ENCODE results near the gene SMG6. TPM values are rescaled to one million over a fixed set of nuclear protein-coding genes. Genes with fewer than 3 reads are reported as not detected.

Gene SMG6
- polyA plus RNA-seq, 1 experiment: 27.3 TPM

GRCh38 chr17:2214929-2215615, 88.5 kb downstream of the SMG6 start:
- peak overlapping the region; percentile 23 for H3K4me3 ChIP-seq (ENCODE audit: low read depth, low read length)
- DNase-seq (ENCODE audit: low read depth, low spot score): no peak
- CTCF ChIA-PET: interaction anchor here (0.9 to 1.1 kb wide), 3 partner anchors 9 to 157 kb away, joined by 3 to 4 read pairs (median 3); no protein-coding TSS in a partner anchor
- no peaks in the 10 kb centered on the region for H3K27me3 ChIP-seq (ENCODE audit: control insufficient read depth, insufficient read depth, low read length)
- POLR2A ChIA-PET: interaction anchor here (0.6 to 3.9 kb wide), 10 partner anchors 30 to 156 kb away, joined by 3 to 23 read pairs (median 8); no protein-coding TSS in a partner anchor
- H3K27ac ChIP-seq (ENCODE audit: low read depth, low read length): peak overlapping the region; percentile 100
- TF ChIP-seq, protein P1, sequence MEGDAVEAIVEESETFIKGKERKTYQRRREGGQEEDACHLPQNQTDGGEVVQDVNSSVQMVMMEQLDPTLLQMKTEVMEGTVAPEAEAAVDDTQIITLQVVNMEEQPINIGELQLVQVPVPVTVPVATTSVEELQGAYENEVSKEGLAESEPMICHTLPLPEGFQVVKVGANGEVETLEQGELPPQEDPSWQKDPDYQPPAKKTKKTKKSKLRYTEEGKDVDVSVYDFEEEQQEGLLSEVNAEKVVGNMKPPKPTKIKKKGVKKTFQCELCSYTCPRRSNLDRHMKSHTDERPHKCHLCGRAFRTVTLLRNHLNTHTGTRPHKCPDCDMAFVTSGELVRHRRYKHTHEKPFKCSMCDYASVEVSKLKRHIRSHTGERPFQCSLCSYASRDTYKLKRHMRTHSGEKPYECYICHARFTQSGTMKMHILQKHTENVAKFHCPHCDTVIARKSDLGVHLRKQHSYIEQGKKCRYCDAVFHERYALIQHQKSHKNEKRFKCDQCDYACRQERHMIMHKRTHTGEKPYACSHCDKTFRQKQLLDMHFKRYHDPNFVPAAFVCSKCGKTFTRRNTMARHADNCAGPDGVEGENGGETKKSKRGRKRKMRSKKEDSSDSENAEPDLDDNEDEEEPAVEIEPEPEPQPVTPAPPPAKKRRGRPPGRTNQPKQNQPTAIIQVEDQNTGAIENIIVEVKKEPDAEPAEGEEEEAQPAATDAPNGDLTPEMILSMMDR (IDR thresholded peaks at IDR 0.05; ENCODE audit: low read depth, low read length): no peak
- H3K9me3 ChIP-seq (ENCODE audit: control insufficient read depth, insufficient read depth, low read length): no peaks in the 10 kb centered on the region

GRCh38 chr17:2214047-2214928, 89.3 kb downstream of the SMG6 start:
- Histone ChIP-seq H3K27ac (ENCODE audit: low read depth, low read length) (peak overlapping the region; percentile 100), H3K4me3 (ENCODE audit: low read depth, low read length) (peak overlapping the region; percentile 56), H3K27me3 (ENCODE audit: control insufficient read depth, insufficient read depth, low read length) (no peaks in the 10 kb centered on the region), H3K9me3 (ENCODE audit: control insufficient read depth, insufficient read depth, low read length) (no peaks in the 10 kb centered on the region)
- ChIA-PET CTCF (interaction anchor here (0.6 to 1.3 kb wide), 5 partner anchors 10 to 156 kb away, joined by 3 to 5 read pairs (median 3); no protein-coding TSS in a partner anchor), POLR2A (interaction anchor here (0.6 to 3.9 kb wide), 16 partner anchors 8 to 243 kb away, joined by 3 to 23 read pairs (median 6); no protein-coding TSS in a partner anchor)
- TF ChIP-seq, protein P1 (IDR thresholded peaks at IDR 0.05; ENCODE audit: low read depth, low read length): no peak
- peak; percentile 73 for DNase-seq (ENCODE audit: low read depth, low spot score)

- Histone ChIP-seq H3K4me3 (ENCODE audit: low read depth, low read length) (peak overlapping the region; percentile 56), H3K27ac (ENCODE audit: low read depth, low read length) (peak overlapping the region; percentile 100), H3K9me3 (ENCODE audit: control insufficient read depth, insufficient read depth, low read length) (no peaks in the 10 kb centered on the region), H3K27me3 (ENCODE audit: control insufficient read depth, insufficient read depth, low read length) (no peaks in the 10 kb centered on the region)
- TF ChIP-seq, protein P1 (IDR thresholded peaks at IDR 0.05; ENCODE audit: low read depth, low read length): no peak
- DNase-seq (ENCODE audit: low read depth, low spot score): no peak
- CTCF ChIA-PET: interaction anchor here (1.3 kb wide), 1 partner anchor 31 kb away, joined by 5 read pairs; no protein-coding TSS in a partner anchor
- POLR2A ChIA-PET: interaction anchor here (0.7 to 3.9 kb wide), 15 partner anchors 9 to 155 kb away, joined by 3 to 23 read pairs (median 4); no protein-coding TSS in a partner anchor
Measured at GRCh38 chr17:2213291-2213960, 90.2 kb downstream of the SMG6 start.

- POLR2A ChIA-PET: interaction anchor here (0.9 to 3.9 kb wide), 7 partner anchors 14 to 154 kb away, joined by 3 to 23 read pairs (median 6); no protein-coding TSS in a partner anchor
- Histone ChIP-seq H3K27me3 (ENCODE audit: control insufficient read depth, insufficient read depth, low read length) (no peaks in the 10 kb centered on the region), H3K27ac (ENCODE audit: low read depth, low read length) (peak overlapping the region; percentile 100), H3K4me3 (ENCODE audit: low read depth, low read length) (peak overlapping the region; percentile 56), H3K9me3 (ENCODE audit: control insufficient read depth, insufficient read depth, low read length) (no peaks in the 10 kb centered on the region)
- CTCF ChIA-PET: interaction anchor here (1.3 kb wide), 1 partner anchor 32 kb away, joined by 5 read pairs; no protein-coding TSS in a partner anchor
- no peak for DNase-seq (ENCODE audit: low read depth, low spot score)
- TF ChIP-seq, protein P1 (IDR thresholded peaks at IDR 0.05; ENCODE audit: low read depth, low read length): no peak
Measured at GRCh38 chr17:2212400-2212981, 91.1 kb downstream of the SMG6 start.
